KMS-11 (cell line): ENCODE results near the gene VIL1.

Source experiments
- H2AFZ ChIP-seq: fragments of 200-600 bp; sonication (generic); 2 replicates; pipeline ENCODE4 v1.6.1; 2016; ENCODE audit warnings: antibody characterized with exemption, mixed run types, low read depth
- H3K27ac ChIP-seq: fragments of 200-600 bp; sonication (generic); 2 replicates; pipeline ENCODE4 v1.6.1; 2016; ENCODE audit warnings: mild to moderate bottlenecking, mixed run types
- H3K27me3 ChIP-seq: fragments of 200-600 bp; sonication (generic); 2 replicates; pipeline ENCODE4 v1.6.1; 2017; ENCODE audit warnings: mild to moderate bottlenecking, low read depth, mixed run types, moderate library complexity; ENCODE audit not compliant: insufficient read depth
- H3K36me3 ChIP-seq: fragments of 200-600 bp; sonication (generic); 2 replicates; pipeline ENCODE4 v1.6.1; 2017; ENCODE audit warnings: mild to moderate bottlenecking, mixed run types; ENCODE audit not compliant: insufficient read depth
- H3K4me1 ChIP-seq: fragments of 200-600 bp; sonication (generic); 2 replicates; pipeline ENCODE4 v1.6.1; 2016; ENCODE audit warnings: mild to moderate bottlenecking, low read depth, mixed run types; ENCODE audit not compliant: poor library complexity, severe bottlenecking
- H3K4me2 ChIP-seq: fragments of 200-600 bp; sonication (generic); 2 replicates; pipeline ENCODE4 v1.7.0; 2016; ENCODE audit warnings: mild to moderate bottlenecking, mixed run types
- H3K4me3 ChIP-seq: fragments of 200-600 bp; sonication (generic); IDR thresholded peaks from 2 replicates; pipeline ENCODE4 v1.6.1; 2017; ENCODE audit warnings: low read depth, low read length, mixed read lengths; ENCODE audit not compliant: insufficient read depth
- H3K79me2 ChIP-seq: fragments of 200-600 bp; sonication (generic); 2 replicates; pipeline ENCODE4 v1.6.1; 2016; ENCODE audit warnings: low read depth, mixed run types; ENCODE audit not compliant: insufficient read depth
- H3K9ac ChIP-seq: fragments of 200-600 bp; sonication (generic); 2 replicates; pipeline ENCODE4 v1.6.1; 2016; ENCODE audit warnings: mild to moderate bottlenecking, mixed run types
- H4K20me1 ChIP-seq: fragments of 200-600 bp; sonication (generic); 2 replicates; pipeline ENCODE4 v1.6.1; 2016; ENCODE audit warnings: mild to moderate bottlenecking, mixed run types; ENCODE audit not compliant: insufficient read depth
- TF ChIP-seq, protein P1 (sequence below): fragments of 200-600 bp; sonication (generic); conservative IDR thresholded peaks from 2 replicates; pipeline ENCODE4 v1.6.1; 2017; ENCODE audit warnings: low read depth, mild to moderate bottlenecking, antibody characterized with exemption, low read length, moderate library complexity, mixed read lengths

The VIL1 gene

GRCh38 chr2:218478544-218478943 is 59.6 kb downstream of the VIL1 start:
- Histone ChIP-seq H3K27ac (no peak overlapping the region), H3K27me3 (no peaks in the 10 kb centered on the region), H2AFZ (no peak overlapping the region), H3K4me3 (no peak overlapping the region), H3K4me1 (peaks cover 17% of the 10 kb centered on the region), H4K20me1 (no peaks in the 10 kb centered on the region), H3K36me3 (no peaks in the 10 kb centered on the region), H3K9ac (no peak overlapping the region), H3K4me2 (no peak overlapping the region), H3K79me2 (no peaks in the 10 kb centered on the region)
- TF ChIP-seq, protein P1, sequence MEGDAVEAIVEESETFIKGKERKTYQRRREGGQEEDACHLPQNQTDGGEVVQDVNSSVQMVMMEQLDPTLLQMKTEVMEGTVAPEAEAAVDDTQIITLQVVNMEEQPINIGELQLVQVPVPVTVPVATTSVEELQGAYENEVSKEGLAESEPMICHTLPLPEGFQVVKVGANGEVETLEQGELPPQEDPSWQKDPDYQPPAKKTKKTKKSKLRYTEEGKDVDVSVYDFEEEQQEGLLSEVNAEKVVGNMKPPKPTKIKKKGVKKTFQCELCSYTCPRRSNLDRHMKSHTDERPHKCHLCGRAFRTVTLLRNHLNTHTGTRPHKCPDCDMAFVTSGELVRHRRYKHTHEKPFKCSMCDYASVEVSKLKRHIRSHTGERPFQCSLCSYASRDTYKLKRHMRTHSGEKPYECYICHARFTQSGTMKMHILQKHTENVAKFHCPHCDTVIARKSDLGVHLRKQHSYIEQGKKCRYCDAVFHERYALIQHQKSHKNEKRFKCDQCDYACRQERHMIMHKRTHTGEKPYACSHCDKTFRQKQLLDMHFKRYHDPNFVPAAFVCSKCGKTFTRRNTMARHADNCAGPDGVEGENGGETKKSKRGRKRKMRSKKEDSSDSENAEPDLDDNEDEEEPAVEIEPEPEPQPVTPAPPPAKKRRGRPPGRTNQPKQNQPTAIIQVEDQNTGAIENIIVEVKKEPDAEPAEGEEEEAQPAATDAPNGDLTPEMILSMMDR: no peak

DNA sequence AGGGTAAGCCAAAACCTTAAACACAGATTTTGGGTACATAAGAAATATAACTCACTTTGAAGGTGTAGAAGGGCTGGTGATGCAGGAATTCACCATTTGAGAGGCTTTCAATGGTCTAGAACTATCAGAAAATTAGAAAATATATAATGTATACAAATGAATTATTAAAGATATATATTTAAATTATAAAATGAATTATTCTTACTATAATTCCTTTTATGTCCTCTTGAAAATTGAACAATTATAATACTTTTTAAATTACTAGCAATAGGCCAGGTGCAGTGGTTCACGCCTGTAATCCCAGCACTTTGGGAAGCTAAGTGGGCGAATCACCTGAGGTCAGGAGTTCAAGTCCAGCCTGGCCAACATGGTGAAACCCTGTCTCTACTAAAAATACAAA is 60.7 kb downstream of the VIL1 start:
- Histone ChIP-seq H2AFZ (no peak overlapping the region), H4K20me1 (no peaks in the 10 kb centered on the region), H3K36me3 (no peaks in the 10 kb centered on the region), H3K27me3 (no peaks in the 10 kb centered on the region), H3K4me3 (no peak overlapping the region), H3K4me2 (no peak overlapping the region), H3K79me2 (no peaks in the 10 kb centered on the region), H3K9ac (no peak overlapping the region), H3K27ac (no peak overlapping the region), H3K4me1 (peaks cover 21% of the 10 kb centered on the region)
- TF ChIP-seq, protein P1: no peak

DNA sequence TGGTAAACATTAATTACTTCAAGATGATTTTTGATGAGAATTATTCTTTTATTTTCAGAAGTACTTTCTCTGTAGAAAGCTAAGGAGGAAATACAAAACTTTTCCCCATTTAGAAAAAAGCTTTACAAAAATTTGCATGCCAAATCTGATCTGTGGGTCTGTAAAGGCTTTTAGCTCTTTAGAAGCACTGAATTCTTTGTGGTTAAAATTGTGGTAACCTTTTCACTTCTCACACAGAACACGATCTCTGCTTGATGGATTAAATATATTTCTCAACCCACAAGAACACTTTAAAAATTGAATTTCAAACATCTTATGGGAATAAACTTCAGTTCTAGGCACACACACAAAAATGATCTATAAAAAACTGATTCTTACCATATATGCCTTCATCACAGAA is 63.7 kb downstream of the VIL1 start:
- Histone ChIP-seq H3K36me3 (no peaks in the 10 kb centered on the region), H3K4me3 (no peak overlapping the region), H3K27me3 (no peaks in the 10 kb centered on the region), H3K79me2 (no peaks in the 10 kb centered on the region), H3K27ac (peak overlapping the region; percentile 17; the same call in 1 of the 2 replicates), H3K9ac (no peak overlapping the region), H3K4me2 (peak overlapping the region; percentile 44), H2AFZ (no peak overlapping the region), H4K20me1 (no peaks in the 10 kb centered on the region), H3K4me1 (peaks cover 21% of the 10 kb centered on the region)
- TF ChIP-seq, protein P1: no peak

DNA sequence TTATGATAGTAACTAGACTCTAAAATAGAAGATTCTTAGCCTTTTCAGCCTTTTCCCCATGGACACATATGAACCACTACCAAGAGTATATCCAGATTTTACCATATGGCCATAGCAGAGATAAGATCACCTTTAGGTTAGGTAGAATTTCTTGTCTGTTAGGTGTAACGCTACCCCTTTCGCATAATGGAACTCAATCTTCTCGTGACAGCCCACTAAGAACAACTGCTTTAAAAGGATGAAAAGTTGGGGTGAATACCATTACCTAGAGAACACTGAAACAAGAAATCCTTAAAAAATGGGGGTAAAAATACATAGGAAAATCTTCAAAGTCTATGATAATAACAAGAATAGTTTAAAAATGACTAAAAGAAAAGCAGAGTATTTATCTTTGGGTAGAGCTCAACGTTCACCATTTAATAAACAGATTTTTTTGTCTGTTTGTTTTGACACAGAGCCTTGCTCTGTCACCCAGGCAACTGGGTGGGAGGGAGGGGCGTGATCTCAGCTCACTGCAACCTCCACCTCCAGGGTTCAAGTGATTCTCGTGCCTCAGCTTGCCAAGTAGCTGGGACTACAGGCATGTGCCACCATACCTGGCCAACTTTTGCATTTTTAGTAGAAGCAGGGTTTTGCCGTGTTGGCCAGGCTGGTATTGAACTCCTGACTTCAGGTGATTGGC is 67.2 kb downstream of the VIL1 start:
- Histone ChIP-seq H3K27ac (no peak overlapping the region), H3K4me3 (no peak overlapping the region), H3K9ac (no peak overlapping the region), H2AFZ (no peak overlapping the region), H3K4me2 (no peak overlapping the region), H3K79me2 (no peaks in the 10 kb centered on the region), H4K20me1 (no peaks in the 10 kb centered on the region), H3K36me3 (0 out of 2 replicates have a peak, but pooled peaks cover 3% of the 10 kb centered on the region), H3K4me1 (peaks cover 21% of the 10 kb centered on the region), H3K27me3 (no peaks in the 10 kb centered on the region)
- TF ChIP-seq, protein P1: no peak
